H1 (cell line): ENCODE measurements around the gene ARMC7. TPM values are rescaled to one million over a fixed set of nuclear protein-coding genes. Genes with fewer than 3 reads are reported as not detected.
"Not testable (repeated sequence)": the region's sequence is repeated elsewhere in the genome, so short reads cannot be mapped to it uniquely, and the experiment has no call there.

Experiments
- CTCF ChIA-PET: fragments of 300-600 bp; sonication (Branson Sonifier 250); formaldehyde crosslinking; loops from one replicate; lab custom pipeline; 2021; ENCODE audit not compliant: partially characterized antibody; lab: Charles Lee
- POLR2A ChIA-PET: fragments of 300-600 bp; sonication (Branson Sonifier 250); formaldehyde crosslinking; loops from one replicate; lab custom pipeline; 2021; ENCODE audit warnings: inconsistent platforms; ENCODE audit not compliant: partially characterized antibody; lab: Charles Lee
- DNase-seq, 2 experiments: peaks; one replicate each; pipeline versions ENCODE4 v3.0.0 to v3.0.0-alpha.2; 2010 to 2022; ENCODE audit warnings: low spot score in 2 of 2, low read depth in 1 of 2, mixed read lengths in 1 of 2
- FAIRE-seq: peaks from 2 replicates; lab custom pipeline; 2011; peaks lifted over from hg19 to GRCh38; lab: Jason Lieb, UNC
- H2AFZ ChIP-seq: 2 replicates; pipeline ENCODE4 v1.8.1; 2012; ENCODE audit warnings: low read length, inconsistent platforms
- H2AK5ac ChIP-seq: 2 replicates; pipeline ENCODE4 v1.6.1; 2013; ENCODE audit warnings: low read depth, low read length
- H2BK120ac ChIP-seq: replicated peaks from 2 replicates; pipeline ENCODE3; 2013; ENCODE audit warnings: low read depth, low read length, inconsistent platforms
- H2BK12ac ChIP-seq: 2 replicates; pipeline ENCODE4 v1.6.1; 2013; ENCODE audit warnings: low read depth, low read length
- H2BK15ac ChIP-seq: 2 replicates; pipeline ENCODE4 v1.6.1; 2013; ENCODE audit warnings: low read length
- H2BK20ac ChIP-seq: 2 replicates; pipeline ENCODE4 v1.6.1; 2013; ENCODE audit warnings: low read length
- H2BK5ac ChIP-seq: 2 replicates; pipeline ENCODE4 v1.6.1; 2013; ENCODE audit warnings: low read depth, low read length
- H3K14ac ChIP-seq: 2 replicates; pipeline ENCODE4 v1.6.1; 2013; ENCODE audit warnings: inconsistent platforms; ENCODE audit not compliant: insufficient read length
- H3K18ac ChIP-seq: 2 replicates; pipeline ENCODE4 v1.6.1; 2013; ENCODE audit warnings: low read length; ENCODE audit errors: extremely low read depth
- H3K23ac ChIP-seq: 2 replicates; pipeline ENCODE4 v1.6.1; 2013; ENCODE audit warnings: inconsistent platforms; ENCODE audit not compliant: insufficient read length
- H3K23me2 ChIP-seq: 2 replicates; pipeline ENCODE4 v1.6.1; 2013; ENCODE audit warnings: low read depth, low read length
- H3K27ac ChIP-seq: 2 replicates; pipeline ENCODE4 v1.6.1; 2011; ENCODE audit warnings: low read depth, low read length, inconsistent platforms
- H3K27me3 ChIP-seq, 4 experiments: replicated peaks in 1 of 4; 1 replicate in 1 of 4; 2 replicates in 3 of 4; pipeline versions ENCODE4 v1.6.1 to v1.8.1; 2011 to 2013; ENCODE audit warnings: low read length in 3 of 4, mild to moderate bottlenecking in 3 of 4, inconsistent platforms in 2 of 4, mixed read lengths in 2 of 4, moderate library complexity in 1 of 4; ENCODE audit not compliant: control insufficient read depth in 3 of 4, insufficient read depth in 3 of 4; ENCODE audit errors: extremely low read depth in 1 of 4
- H3K36me3 ChIP-seq, 4 experiments: 2 replicates each; pipeline versions ENCODE4 v1.6.1 to v1.8.1; 2011 to 2013; ENCODE audit warnings: mild to moderate bottlenecking in 4 of 4, low read length in 3 of 4, moderate library complexity in 2 of 4, control low read depth in 1 of 4, inconsistent platforms in 1 of 4; ENCODE audit not compliant: insufficient read depth in 4 of 4, control insufficient read depth in 2 of 4
- H3K4ac ChIP-seq: replicated peaks from 2 replicates; pipeline ENCODE3; 2013; ENCODE audit warnings: low read length, low read depth, mixed read lengths, inconsistent platforms; ENCODE audit not compliant: insufficient read length
- H3K4me1 ChIP-seq, 4 experiments: replicated peaks in 1 of 4; 1 replicate in 1 of 4; 2 replicates in 3 of 4; pipeline versions ENCODE4 v1.6.1 to v1.8.1; 2011 to 2013; ENCODE audit warnings: low read length in 3 of 4, inconsistent platforms in 2 of 4, mixed read lengths in 1 of 4; ENCODE audit not compliant: insufficient read depth in 4 of 4, control insufficient read depth in 3 of 4
- H3K4me2 ChIP-seq, 2 experiments: 2 replicates each; pipeline versions ENCODE4 v1.6.1 to v1.8.1; 2011 to 2013; ENCODE audit warnings: low read depth in 2 of 2, low read length in 2 of 2, control low read depth in 1 of 2, inconsistent platforms in 1 of 2, mild to moderate bottlenecking in 1 of 2; ENCODE audit not compliant: insufficient read depth in 1 of 2
- H3K4me3 ChIP-seq, 4 experiments: fragments of 200-600, 300-600 bp in 1 of 4; sonication (generic), shearing (Covaris generic), sonication (Bioruptor Twin) in 1 of 4; 2 replicates each; pipeline versions ENCODE4 v1.5.1 to v1.8.1; 2011 to 2016; ENCODE audit warnings: low read length in 4 of 4, low read depth in 3 of 4, control low read depth in 2 of 4, inconsistent platforms in 2 of 4, mild to moderate bottlenecking in 2 of 4, mixed read lengths in 1 of 4, moderate library complexity in 1 of 4; ENCODE audit not compliant: insufficient read depth in 2 of 4; ENCODE audit errors: extremely low read depth in 1 of 4
- H3K56ac ChIP-seq: replicated peaks from 2 replicates; pipeline ENCODE3; 2013; ENCODE audit warnings: low read depth, mild to moderate bottlenecking, mixed read lengths, low read length, inconsistent platforms; ENCODE audit not compliant: insufficient read length
- H3K79me1 ChIP-seq: 2 replicates; pipeline ENCODE4 v1.6.1; 2013; ENCODE audit warnings: low read depth, low read length, control low read depth
- H3K79me2 ChIP-seq, 2 experiments: 2 replicates each; pipeline versions ENCODE4 v1.6.1 to v1.8.1; 2012 to 2013; ENCODE audit warnings: low read length in 2 of 2, mild to moderate bottlenecking in 2 of 2, inconsistent platforms in 1 of 2; ENCODE audit not compliant: insufficient read depth in 2 of 2, control insufficient read depth in 1 of 2
- H3K9ac ChIP-seq, 4 experiments: replicated peaks in 1 of 4; 1 replicate in 1 of 4; 2 replicates in 3 of 4; pipeline versions ENCODE4 v1.6.1 to v1.8.1; 2011 to 2013; ENCODE audit warnings: low read depth in 3 of 4, low read length in 3 of 4, control low read depth in 2 of 4, mild to moderate bottlenecking in 2 of 4, moderate library complexity in 2 of 4, inconsistent platforms in 1 of 4; ENCODE audit errors: extremely low read depth in 1 of 4
- H3K9me3 ChIP-seq, 2 experiments: 2 replicates each; pipeline versions ENCODE4 v1.6.1 to v1.8.1; 2012 to 2013; ENCODE audit warnings: mild to moderate bottlenecking in 2 of 2, moderate library complexity in 2 of 2, control low read depth in 1 of 2, inconsistent platforms in 1 of 2, low read depth in 1 of 2, low read length in 1 of 2, mixed read lengths in 1 of 2; ENCODE audit not compliant: insufficient read depth in 2 of 2
- H4K20me1 ChIP-seq, 2 experiments: replicated peaks in 1 of 2; 2 replicates each; pipeline versions ENCODE3 to v1.8.1; 2011 to 2013; ENCODE audit warnings: inconsistent platforms in 2 of 2, low read length in 2 of 2, mild to moderate bottlenecking in 1 of 2; ENCODE audit not compliant: insufficient read depth in 2 of 2, control insufficient read depth in 1 of 2
- H4K5ac ChIP-seq: 2 replicates; pipeline ENCODE4 v1.6.1; 2013; ENCODE audit warnings: low read length, low read depth, mixed read lengths, inconsistent platforms; ENCODE audit not compliant: insufficient read length
- H4K8ac ChIP-seq: 2 replicates; pipeline ENCODE4 v1.8.0; 2013; ENCODE audit warnings: mild to moderate bottlenecking, moderate library complexity, low read length, inconsistent platforms; ENCODE audit not compliant: insufficient read depth; ENCODE audit errors: extremely low read depth
- H4K91ac ChIP-seq: replicated peaks from 2 replicates; pipeline ENCODE3; 2013; ENCODE audit warnings: low read length, mixed read lengths, inconsistent platforms; ENCODE audit not compliant: insufficient read length
- WGBS, 2 experiments: shearing (Covaris generic) in 1 of 2; methylation state at CpG; one replicate each; pipeline versions ENCODE4 v1.1.6 to v1.1.7; 2013 to 2015; ENCODE audit warnings: low lambda C conversion rate in 2 of 2, mixed read lengths in 2 of 2, inconsistent platforms in 1 of 2, low coverage in 1 of 2, missing lambda C conversion rate in 1 of 2; ENCODE audit not compliant: insufficient replicate concordance in 2 of 2, insufficient coverage in 1 of 2, insufficient read length in 1 of 2; ENCODE audit errors: extremely low coverage in 1 of 2, missing lambda C conversion rate in 1 of 2; 5-methylcytosine and 5-hydroxymethylcytosine counted together
- polyA plus RNA-seq, 7 experiments: library from polyadenylated mRNA; depleted of rRNA in 3 of 7; stranded (reverse) in 5 of 7; unstranded in 2 of 7; fragments of >200 nt in 5 of 7; fragments of 200-250 nt in 2 of 7; gene quantifications; 1 replicate in 5 of 7; 2 replicates in 1 of 7; 4 replicates in 1 of 7; pipeline versions ENCODE4 v1.2.1 to v1.2.3, GENCODE V29; 2011 to 2013; ENCODE audit warnings: missing spikeins in 2 of 7, mixed read lengths in 2 of 7
- total RNA-seq: library from RNA; stranded (reverse); fragmentation: NEBNext Ultra II Directional; extraction: Animal tissue kit (Norgen Biotek cat#: 25700); gene quantifications from 2 replicates; pipeline ENCODE4 v1.2.1, GENCODE V29; 2021

ARMC7 gene
- total and polyA plus RNA-seq, 2 of the 8 experiments (the other 6 are each of a cell fraction or from before 2014, with no cell fraction given): 9.8 to 13.6 TPM

GRCh38 chr17:75164606-75165005 lies 54.8 kb downstream of the ARMC7 start:
- H3K23me2 ChIP-seq, H3K27me3 ChIP-seq, H4K5ac ChIP-seq, H3K23ac ChIP-seq, H2AK5ac ChIP-seq, H3K4ac ChIP-seq, H2BK20ac ChIP-seq, H3K56ac ChIP-seq, H3K4me1 ChIP-seq, DNase-seq, H3K4me3 ChIP-seq, H2BK5ac ChIP-seq, H3K14ac ChIP-seq, H2BK15ac ChIP-seq, H2AFZ ChIP-seq, H4K8ac ChIP-seq, H2BK120ac ChIP-seq, H3K79me2 ChIP-seq, H3K9ac ChIP-seq, H3K9me3 ChIP-seq, H4K91ac ChIP-seq, H3K27ac ChIP-seq, H2BK12ac ChIP-seq, H4K20me1 ChIP-seq, H3K4me2 ChIP-seq, H3K18ac ChIP-seq, FAIRE-seq, H3K79me1 ChIP-seq: not testable (repeated sequence)
- WGBS, 2 experiments: 96% methylated on average over 15 of the region's 15 CpGs; no CpG with 5 or more reads in 1 of the 2 experiments
- peaks cover 7 to 42% (median 24%) of the 10 kb centered on the region in 4 experiments for H3K36me3 ChIP-seq
- POLR2A ChIA-PET: interaction anchor here (0.9 to 14.7 kb wide), 10 partner anchors 6 to 27 kb away, joined by 3 to 213 read pairs (median 4); partner anchors contain the start of genes JPT1 and SUMO2
- CTCF ChIA-PET: interaction anchor here (0.6 to 1.4 kb wide), 7 partner anchors 23 to 105 kb away, joined by 3 to 5 read pairs (median 3); partner anchors contain the start of gene NT5C
